ENCODE results near the gene PUM2.
A peak's percentile ranks its signal among the peaks of the same experiment; 100 is the strongest.

The PUM2 gene

GRCh38 chr2:20351555-20352229, 1.0 kb upstream of the PUM2 start:
- no peak for DNase-seq
- in situ Hi-C loops (cut with HindIII; ENCODE audit: low pct_ligation_motif_present, low pct_unique_long_range_greater_than_20kb, low sequenced_read_pairs) = no loop called here

- no peak for DNase-seq
- in situ Hi-C loops (cut with HindIII; ENCODE audit: low pct_ligation_motif_present, low pct_unique_long_range_greater_than_20kb, low sequenced_read_pairs) = no loop called here
Observed at GRCh38 chr2:20350041-20350712, 467 bp downstream of the PUM2 start.

GRCh38 chr2:20349513-20349921, 1.1 kb downstream of the PUM2 start:
- in situ Hi-C loops (cut with HindIII; ENCODE audit: low pct_ligation_motif_present, low pct_unique_long_range_greater_than_20kb, low sequenced_read_pairs) = no loop called here
- DNase-seq = peak; percentile 25

- DNase-seq = no peak
- in situ Hi-C loops (cut with HindIII; ENCODE audit: low pct_ligation_motif_present, low pct_unique_long_range_greater_than_20kb, low sequenced_read_pairs) = no loop called here
Observed at GRCh38 chr2:20348542-20348941, 2.1 kb downstream of the PUM2 start.

GRCh38 chr2:20346565-20347381, 3.9 kb downstream of the PUM2 start:
- in situ Hi-C loops (cut with HindIII; ENCODE audit: low pct_ligation_motif_present, low pct_unique_long_range_greater_than_20kb, low sequenced_read_pairs) = no loop called here
- DNase-seq = no peak

GRCh38 chr2:20343128-20343527, 7.5 kb downstream of the PUM2 start:
- in situ Hi-C loops (cut with HindIII; ENCODE audit: low pct_ligation_motif_present, low pct_unique_long_range_greater_than_20kb, low sequenced_read_pairs) = no loop called here
- DNase-seq = peak; percentile 44

GRCh38 chr2:20339012-20339411, 11.6 kb downstream of the PUM2 start:
- DNase-seq = no peak
- in situ Hi-C loops (cut with HindIII; ENCODE audit: low pct_ligation_motif_present, low pct_unique_long_range_greater_than_20kb, low sequenced_read_pairs) = no loop called here

- in situ Hi-C loops (cut with HindIII; ENCODE audit: low pct_ligation_motif_present, low pct_unique_long_range_greater_than_20kb, low sequenced_read_pairs) = no loop called here
Observed at GRCh38 chr2:20334605-20335203, 15.9 kb downstream of the PUM2 start.

GRCh38 chr2:20333738-20334137, 16.9 kb downstream of the PUM2 start:
- in situ Hi-C loops (cut with HindIII; ENCODE audit: low pct_ligation_motif_present, low pct_unique_long_range_greater_than_20kb, low sequenced_read_pairs) = no loop called here
- no peak for DNase-seq

More at GRCh38 chr2:20334605-20335203, 15.9 kb downstream of the PUM2 start:
- no peak for DNase-seq

- DNase-seq = no peak
- in situ Hi-C loops (cut with HindIII; ENCODE audit: low pct_ligation_motif_present, low pct_unique_long_range_greater_than_20kb, low sequenced_read_pairs) = no loop called here
Observed at GRCh38 chr2:20330192-20330591, 20.5 kb downstream of the PUM2 start.

- in situ Hi-C loops (cut with HindIII; ENCODE audit: low pct_ligation_motif_present, low pct_unique_long_range_greater_than_20kb, low sequenced_read_pairs) = no loop called here
- no peak for DNase-seq
Observed at GRCh38 chr2:20327370-20327769, 23.3 kb downstream of the PUM2 start.

- DNase-seq = peak; percentile 73
Observed at GRCh38 chr2:20326163-20326780, 24.4 kb downstream of the PUM2 start.

GRCh38 chr2:20322527-20323300, 27.9 kb downstream of the PUM2 start:
- no peak for DNase-seq
- in situ Hi-C loops (cut with HindIII; ENCODE audit: low pct_ligation_motif_present, low pct_unique_long_range_greater_than_20kb, low sequenced_read_pairs) = no loop called here

More at GRCh38 chr2:20326163-20326780, 24.4 kb downstream of the PUM2 start:
- in situ Hi-C loops (cut with HindIII; ENCODE audit: low pct_ligation_motif_present, low pct_unique_long_range_greater_than_20kb, low sequenced_read_pairs) = no loop called here

- no peak for DNase-seq
- in situ Hi-C loops (cut with HindIII; ENCODE audit: low pct_ligation_motif_present, low pct_unique_long_range_greater_than_20kb, low sequenced_read_pairs) = no loop called here
Observed at GRCh38 chr2:20317690-20318089, 33.0 kb downstream of the PUM2 start.

- in situ Hi-C loops (cut with HindIII; ENCODE audit: low pct_ligation_motif_present, low pct_unique_long_range_greater_than_20kb, low sequenced_read_pairs) = no loop called here
Observed at GRCh38 chr2:20317197-20317596, 33.4 kb downstream of the PUM2 start.

GRCh38 chr2:20314562-20315501, 35.8 kb downstream of the PUM2 start:
- DNase-seq = no peak
- in situ Hi-C loops (cut with HindIII; ENCODE audit: low pct_ligation_motif_present, low pct_unique_long_range_greater_than_20kb, low sequenced_read_pairs) = no loop called here

More at GRCh38 chr2:20317197-20317596, 33.4 kb downstream of the PUM2 start:
- DNase-seq = no peak

GRCh38 chr2:20313659-20314058, 37.0 kb downstream of the PUM2 start:
- in situ Hi-C loops (cut with HindIII; ENCODE audit: low pct_ligation_motif_present, low pct_unique_long_range_greater_than_20kb, low sequenced_read_pairs) = no loop called here

More at GRCh38 chr2:20313659-20314058, 37.0 kb downstream of the PUM2 start:
- no peak for DNase-seq
